GM23338 (cell line): ENCODE data around the gene ANKRA2.

Experiments used
- CREB1 ChIP-seq: fragments of 250-450 bp; sonication (Bioruptor Pico); IDR thresholded peaks from 2 replicates; pipeline ENCODE4 v1.5.0; 2020; ENCODE audit warnings: low read depth, mild to moderate bottlenecking, moderate library complexity
- CTCF ChIP-seq, 2 experiments: fragments of 200-600 bp in 1 of 2; sonication (generic) in 1 of 2; conservative IDR thresholded peaks; 2 replicates each; pipeline versions ENCODE4 v1.5.1 to v1.6.1; 2016 to 2017; ENCODE audit warnings: antibody characterized with exemption in 2 of 2, low read depth in 2 of 2, mild to moderate bottlenecking in 2 of 2, moderate library complexity in 1 of 2
- EZH2 ChIP-seq: fragments of 200-600 bp; sonication (generic); IDR thresholded peaks from one replicate; pipeline ENCODE4 v1.8.0; 2017; ENCODE audit warnings: antibody characterized with exemption, mild to moderate bottlenecking, low read depth; ENCODE audit not compliant: unreplicated experiment
- EZH2phosphoT487 ChIP-seq: fragments of 200-600 bp; sonication (generic); IDR thresholded peaks from one replicate; pipeline ENCODE4 v1.8.1; 2018; ENCODE audit warnings: antibody characterized with exemption; ENCODE audit not compliant: unreplicated experiment
- JUNB ChIP-seq: IDR thresholded peaks from one replicate; pipeline ENCODE4 v1.6.1; 2016; ENCODE audit warnings: antibody characterized with exemption; ENCODE audit not compliant: unreplicated experiment
- NANOG ChIP-seq: IDR thresholded peaks from 2 replicates; pipeline ENCODE4 v1.6.1; 2016; ENCODE audit warnings: antibody characterized with exemption, borderline replicate concordance
- POLR2AphosphoS5 ChIP-seq: IDR thresholded peaks from 2 replicates; pipeline ENCODE4 v1.6.1; 2016; ENCODE audit warnings: antibody characterized with exemption, low read depth
- REST ChIP-seq: IDR thresholded peaks from one replicate; pipeline ENCODE4 v1.6.1; 2018; ENCODE audit warnings: antibody characterized with exemption; ENCODE audit not compliant: unreplicated experiment
- ZNF331 ChIP-seq: fragments of 250-450 bp; sonication (Bioruptor Pico); IDR thresholded peaks from 2 replicates; pipeline ENCODE4 v1.5.0; 2020; ENCODE audit warnings: low read depth, mild to moderate bottlenecking, moderate library complexity

- TF ChIP-seq NANOG (no peak), ZNF331 (CRISPR knock-in tag) (no peak), POLR2AphosphoS5 (no peak), CTCF (conservative IDR thresholded peaks at IDR 0.05; ENCODE audit: low read depth in 2 of 2) (no peak), EZH2phosphoT487 (no peak), EZH2 (no peak), CREB1 (CRISPR knock-in tag) (no peak), REST (no peak), JUNB (no peak)
These were observed 51.0 kb downstream of the ANKRA2 start for GRCh38 chr5:73514418-73514817.
